Loucy (cell line): ENCODE data around the gene CNTROB.

ENCODE experiments used
- CTCF ChIP-seq: fragments of 200-600 bp; sonication (generic); conservative IDR thresholded peaks from 2 replicates; pipeline ENCODE4 v1.5.1; 2014; ENCODE audit warnings: mild to moderate bottlenecking, antibody characterized with exemption, low read length
- EZH2phosphoT487 ChIP-seq: fragments of 200-600 bp; IDR thresholded peaks from 2 replicates; pipeline ENCODE4 v1.6.1; 2018; ENCODE audit warnings: antibody characterized with exemption, mild to moderate bottlenecking, moderate library complexity, borderline replicate concordance

- TF ChIP-seq CTCF = no peak
- TF ChIP-seq EZH2phosphoT487 = no peak
Observed at GRCh38 chr17:7951143-7951792, 19.3 kb downstream of the CNTROB start.
